ENCODE data around the gene CAMK2D. TPM values are rescaled to one million over a fixed set of nuclear protein-coding genes. Genes with fewer than 3 reads are reported as not detected.

Gene CAMK2D
- total RNA-seq, 1 experiment from 2014 or later = 29.5 TPM

GRCh38 chr4:113482325-113482724 lies 279.2 kb downstream of the CAMK2D start:
- H3K4me3 ChIP-seq (ENCODE audit: low read depth in 2 of 2, low read length in 2 of 2) = no peak overlapping the region
- in situ Hi-C loops (cut with HindIII; ENCODE audit: low pct_unique_long_range_greater_than_20kb, low sequenced_read_pairs) = no loop called here
- DNase-seq (ENCODE audit: low read depth, low spot score) (no peak), ATAC-seq (no peak)
- no peaks in the 10 kb centered on the region for H3K4me1 ChIP-seq (ENCODE audit: control insufficient read depth, insufficient read depth, low read length)
- POLR2A ChIA-PET = no interaction called here
- CTCF ChIA-PET = no interaction called here
- no TSS peak for BruUV-seq (replicated peaks)
- H3K27ac ChIP-seq (ENCODE audit: low read length) = no peak overlapping the region
- intact Hi-C loops (cut with micrococcal nuclease; ENCODE audit: unreplicated experiment) = no loop called here
- peaks cover 8% of the 10 kb centered on the region; the same call in 1 of the 2 replicates for H3K9me3 ChIP-seq (ENCODE audit: control insufficient read depth, insufficient read depth, low read depth, low read length)
- H3K27me3 ChIP-seq (ENCODE audit: control insufficient read depth, insufficient read depth, low read length) = no peaks in the 10 kb centered on the region
- H3K36me3 ChIP-seq (ENCODE audit: control insufficient read depth, insufficient read depth, low read length) = no peaks in the 10 kb centered on the region; the same call in 1 of the 2 replicates
- no peak for TF ChIP-seq POLR2AphosphoS5 (IDR thresholded peaks at IDR 0.05; ENCODE audit: low read depth, low read length)
- TF ChIP-seq, protein P1, sequence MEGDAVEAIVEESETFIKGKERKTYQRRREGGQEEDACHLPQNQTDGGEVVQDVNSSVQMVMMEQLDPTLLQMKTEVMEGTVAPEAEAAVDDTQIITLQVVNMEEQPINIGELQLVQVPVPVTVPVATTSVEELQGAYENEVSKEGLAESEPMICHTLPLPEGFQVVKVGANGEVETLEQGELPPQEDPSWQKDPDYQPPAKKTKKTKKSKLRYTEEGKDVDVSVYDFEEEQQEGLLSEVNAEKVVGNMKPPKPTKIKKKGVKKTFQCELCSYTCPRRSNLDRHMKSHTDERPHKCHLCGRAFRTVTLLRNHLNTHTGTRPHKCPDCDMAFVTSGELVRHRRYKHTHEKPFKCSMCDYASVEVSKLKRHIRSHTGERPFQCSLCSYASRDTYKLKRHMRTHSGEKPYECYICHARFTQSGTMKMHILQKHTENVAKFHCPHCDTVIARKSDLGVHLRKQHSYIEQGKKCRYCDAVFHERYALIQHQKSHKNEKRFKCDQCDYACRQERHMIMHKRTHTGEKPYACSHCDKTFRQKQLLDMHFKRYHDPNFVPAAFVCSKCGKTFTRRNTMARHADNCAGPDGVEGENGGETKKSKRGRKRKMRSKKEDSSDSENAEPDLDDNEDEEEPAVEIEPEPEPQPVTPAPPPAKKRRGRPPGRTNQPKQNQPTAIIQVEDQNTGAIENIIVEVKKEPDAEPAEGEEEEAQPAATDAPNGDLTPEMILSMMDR (IDR thresholded peaks at IDR 0.05) = no peak
- TF ChIP-seq TCF7L2 (IDR thresholded peaks at IDR 0.05; ENCODE audit: low read depth, low read length) = no peak

- intact Hi-C loops (cut with micrococcal nuclease; ENCODE audit: unreplicated experiment) = no loop called here
- no peaks in the 10 kb centered on the region for H3K36me3 ChIP-seq (ENCODE audit: control insufficient read depth, insufficient read depth, low read length)
- ATAC-seq (no peak), DNase-seq (ENCODE audit: low read depth, low spot score) (no peak)
- H3K9me3 ChIP-seq (ENCODE audit: control insufficient read depth, insufficient read depth, low read depth, low read length) = peaks cover 11% of the 10 kb centered on the region; the same call in 1 of the 2 replicates
- H3K4me1 ChIP-seq (ENCODE audit: control insufficient read depth, insufficient read depth, low read length) = no peaks in the 10 kb centered on the region
- ChIA-PET POLR2A (no interaction called here), CTCF (no interaction called here)
- TF ChIP-seq, protein P1 (IDR thresholded peaks at IDR 0.05) = no peak
- TF ChIP-seq REST (IDR thresholded peaks at IDR 0.05; ENCODE audit: insufficient read depth in 1 of 2, low read depth in 2 of 2, low read length in 1 of 2) = no peak
- no peak for TF ChIP-seq POLR2AphosphoS5 (IDR thresholded peaks at IDR 0.05; ENCODE audit: low read depth, low read length)
- no peak for TF ChIP-seq SIN3A (IDR thresholded peaks at IDR 0.05; ENCODE audit: borderline replicate concordance, insufficient read depth, low read depth, low read length)
- TF ChIP-seq TCF7L2 (IDR thresholded peaks at IDR 0.05; ENCODE audit: low read depth, low read length) = no peak
- in situ Hi-C loops (cut with HindIII; ENCODE audit: low pct_unique_long_range_greater_than_20kb, low sequenced_read_pairs) = no loop called here
- no peak overlapping the region for H3K27ac ChIP-seq (ENCODE audit: low read length)
- H3K27me3 ChIP-seq (ENCODE audit: control insufficient read depth, insufficient read depth, low read length) = no peaks in the 10 kb centered on the region
- BruUV-seq (replicated peaks) = no TSS peak
- no peak overlapping the region for H3K4me3 ChIP-seq (ENCODE audit: low read depth in 2 of 2, low read length in 2 of 2)
Measured at GRCh38 chr4:113481820-113482219, 279.7 kb downstream of the CAMK2D start.
